Bronchial smooth muscle cell (primary cell): ENCODE results near the gene RD3L. TPM values are rescaled to one million over a fixed set of nuclear protein-coding genes. Genes with fewer than 3 reads are reported as not detected.

ENCODE experiments used
- total RNA-seq: library from RNA; depleted of rRNA; stranded (reverse); fragments of >200 nt; gene quantifications from 2 replicates; pipeline ENCODE4 v1.2.1, GENCODE V29; 2014

RD3L gene
- total RNA-seq: not detected in 2 replicates

DNA sequence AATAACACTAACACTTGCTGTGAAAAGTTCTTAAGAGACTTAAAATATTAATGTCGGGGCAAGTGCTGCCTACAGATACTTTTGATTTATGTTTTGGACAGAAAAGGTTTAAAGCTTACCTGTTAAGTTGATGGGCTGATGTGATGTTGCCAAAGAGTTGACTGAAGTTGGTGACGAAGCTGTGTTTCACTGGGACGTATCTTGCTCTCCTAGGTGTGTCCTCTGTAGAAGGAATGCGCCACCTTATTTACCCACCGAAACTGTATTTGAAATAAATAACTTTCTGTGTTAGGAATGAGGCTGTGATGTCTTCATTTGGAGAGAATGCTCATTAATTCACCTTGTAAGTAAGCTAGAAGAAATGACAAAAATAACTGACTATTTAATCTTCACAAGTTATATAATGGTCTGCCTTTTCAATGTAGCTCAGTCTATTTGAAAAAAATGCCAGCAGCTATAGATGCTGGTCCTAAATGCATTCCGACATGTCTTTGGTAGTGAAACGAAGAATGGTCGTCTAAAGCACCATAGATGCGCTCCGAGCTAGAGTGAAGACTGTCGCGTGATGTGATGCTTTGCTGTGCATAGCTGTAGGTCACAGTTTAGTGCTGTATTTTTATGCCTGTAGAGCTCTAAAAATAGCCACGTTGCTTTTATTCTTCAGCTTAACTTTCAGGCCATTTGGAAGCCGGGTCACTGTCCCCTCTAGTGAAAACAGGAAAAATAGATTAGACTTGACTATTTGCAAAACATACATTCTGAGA lies at the start of gene RD3L:
Gene RD3L (minus strand): TSS at position 557 of the 764 bp plus-strand sequence. CDS start 834 bp downstream, outside the sequence.

GRCh38 chr14:103928011-103928890 lies 14.1 kb downstream of the RD3L start, which contains the start of gene TDRD9:
TSS of gene TDRD9 (plus strand) at chr14:103928456. CDS start at chr14:103928510, 54 bp downstream.

Other genes with a start within 250 kb of the RD3L start
- 3.2 and 5.0 TPM in 2 replicates for gene XRCC3, start 227.1 kb downstream of the RD3L start, total RNA-seq
- gene ZFYVE21, start 226.7 kb downstream of the RD3L start, total RNA-seq: 70.8 and 81.3 TPM in 2 replicates
- 1.8 and 2.2 TPM in 2 replicates for gene PPP1R13B, start 95.0 kb downstream of the RD3L start, total RNA-seq
- 0.47 and 1.6 TPM in 2 replicates for gene TDRD9, start 14.1 kb downstream of the RD3L start, total RNA-seq
- not detected in 2 replicates for gene ASPG, start 143.2 kb upstream of the RD3L start, total RNA-seq
- gene KIF26A, start 196.1 kb upstream of the RD3L start, total RNA-seq: under 0.01 TPM in 1 of 2 replicates, not detected in the other